Measurements from ENCODE around the gene OR2G6.
"Not testable (repeated sequence)": the region's sequence is repeated elsewhere in the genome, so short reads cannot be mapped to it uniquely, and the experiment has no call there.

DNA sequence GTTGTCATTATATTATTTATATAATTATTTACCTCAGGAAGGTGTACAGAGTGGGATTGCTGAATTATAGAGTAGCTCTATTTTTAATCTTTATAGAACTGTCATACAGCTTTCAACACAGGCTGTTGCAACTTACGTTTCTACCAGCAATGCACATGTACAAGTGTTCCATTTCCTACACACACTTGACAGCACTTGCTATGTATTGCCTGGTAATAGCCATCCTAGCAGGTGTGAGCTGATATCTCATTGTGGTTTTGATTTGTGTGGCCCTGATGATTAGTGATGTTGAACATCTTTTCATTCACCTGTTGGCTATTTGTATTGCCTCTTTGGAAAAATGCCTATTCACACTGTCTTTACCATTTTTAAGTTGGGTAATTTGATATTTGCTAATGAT lies 32.2 kb upstream of the OR2G6 start:
- TF ChIP-seq CTCF (IDR thresholded peaks at IDR 0.05; ENCODE audit: low read depth, low read length, poor library complexity, severe bottlenecking); EZH2phosphoT487 (IDR thresholded peaks at IDR 0.05; ENCODE audit: borderline replicate concordance, low read length): not testable (repeated sequence)

All from DOHH2 (cell line).